ENCODE data around the gene USP36. TPM values are rescaled to one million over a fixed set of nuclear protein-coding genes. Genes with fewer than 3 reads are reported as not detected.

USP36 gene
- total RNA-seq, 5 donors from 2014 or later (not counting 1 experiment from before 2014, with no cell fraction given) = 132 to 487 (median 143) TPM

DNA sequence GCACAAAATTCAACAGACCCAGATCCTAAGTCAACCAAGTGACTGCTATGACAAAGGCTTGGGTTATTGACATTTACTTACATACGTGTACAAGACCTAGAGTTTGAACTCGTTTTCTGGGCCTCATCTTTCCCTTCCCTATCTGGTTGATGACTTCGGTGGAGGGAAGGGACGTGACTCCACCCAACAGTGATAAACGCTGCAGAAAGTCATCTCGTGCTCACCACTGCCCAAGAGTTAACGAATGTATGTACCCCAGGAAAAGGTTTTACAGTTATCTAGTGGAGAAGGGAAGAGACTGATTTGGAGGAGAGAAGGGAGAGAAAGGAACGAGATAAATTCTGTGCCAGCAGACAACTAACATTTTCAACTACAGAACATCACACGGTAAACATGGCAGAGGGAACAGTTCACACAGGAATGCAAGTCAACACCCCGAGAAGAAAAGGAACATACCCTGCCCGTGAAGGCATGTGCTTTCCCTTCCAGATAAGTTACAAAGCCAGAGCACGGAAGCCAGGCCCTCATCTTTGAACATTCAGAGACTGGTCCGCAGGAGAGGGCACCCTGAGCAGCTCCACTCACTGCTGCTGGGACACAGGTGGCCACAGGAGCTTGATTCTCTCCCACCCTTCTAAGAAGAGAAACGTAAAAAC lies 44.6 kb downstream of the USP36 start:
- peaks cover 3 to 71% of the 10 kb centered on the region in 2 experiments for H3K4me1 ChIP-seq (ENCODE audit: control insufficient read depth in 1 of 2, extremely low read depth in 1 of 2, insufficient read depth in 2 of 2, low read length in 2 of 2)
- 94% methylated on average over 9 of the region's 14 CpGs for WGBS (ENCODE audit: insufficient coverage)
- H3K27me3 ChIP-seq (replicated peaks in 1 of 2; ENCODE audit: control insufficient read depth in 2 of 2, extremely low read depth in 1 of 2, insufficient read depth in 2 of 2, low read length in 1 of 2) = no peaks in the 10 kb centered on the region
- peaks cover 39 to 62% of the 10 kb centered on the region in 2 donors for H3K36me3 ChIP-seq (ENCODE audit: control insufficient read depth in 2 of 2, extremely low read depth in 1 of 2, insufficient read depth in 1 of 2, low read length in 1 of 2)
- no peak overlapping the region for H3K27ac ChIP-seq (ENCODE audit: low read length)
- DNase-seq = no peak
- Mint-ChIP-seq H3K27me3 (no peaks in the 10 kb centered on the region), H3K27ac (peak overlapping the region in 1 of 2 donors; percentile 7), H3K4me1 (peaks cover 56 to 74% (median 67%) of the 10 kb centered on the region in 3 donors), H3K4me3 (no peak overlapping the region), H3K9me3 (no peaks in the 10 kb centered on the region), H3K36me3 (peaks cover 67% of the 10 kb centered on the region)
- ChIA-PET POLR2A (interaction anchor here in 1 of 2 donors (0.6 kb wide), 1 partner anchor 9 kb away, joined by 7 read pairs; no protein-coding TSS in a partner anchor), CTCF (interaction anchor here in 1 of 2 donors (0.7 kb wide), 1 partner anchor 54 kb away, joined by 3 read pairs; no protein-coding TSS in a partner anchor)
- H3K4me3 ChIP-seq (ENCODE audit: control insufficient read depth in 1 of 2, extremely low read depth in 1 of 2, low read length in 1 of 2) = no peak overlapping the region
- H3K9me3 ChIP-seq = no peaks in the 10 kb centered on the region
- ATAC-seq (replicated peaks in 1 of 4) = no peak

DNA sequence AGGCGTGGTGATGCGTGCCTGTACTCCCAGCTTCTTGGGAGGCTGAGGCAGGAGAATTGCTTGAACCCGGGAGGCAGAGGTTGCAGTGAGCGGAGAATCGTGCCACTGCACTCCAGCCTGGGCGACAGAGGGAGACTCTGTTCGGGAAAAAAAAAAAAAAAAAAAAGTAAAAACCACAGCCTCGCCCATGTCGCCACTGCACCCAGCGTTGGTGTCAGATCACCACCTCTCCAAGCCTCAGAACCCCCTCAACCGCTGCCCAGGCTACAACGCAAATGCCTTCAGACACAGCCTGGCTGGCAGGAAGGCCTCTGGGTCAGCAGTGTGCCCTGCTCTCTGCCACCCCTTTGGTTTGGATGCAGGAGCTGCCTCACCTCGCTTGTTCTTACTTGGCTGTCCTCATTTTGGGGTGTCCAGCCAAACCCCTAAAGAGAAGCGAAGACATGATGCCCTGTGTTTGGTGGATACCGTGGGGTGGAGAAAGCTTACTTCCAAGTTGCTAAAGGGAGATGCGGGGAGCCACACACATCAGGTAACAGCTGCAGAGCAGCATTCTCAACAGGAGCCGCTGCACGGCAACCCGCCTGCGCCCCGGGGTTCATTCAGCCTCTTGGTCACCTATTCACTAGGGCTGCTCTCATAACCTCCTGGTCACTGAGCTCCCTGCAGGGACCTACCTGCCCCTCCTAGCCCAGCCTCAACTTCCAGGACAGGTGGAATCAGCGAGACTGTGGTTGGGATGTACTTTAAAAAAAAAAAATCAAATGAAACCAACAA lies 45.6 kb downstream of the USP36 start:
- ChIA-PET POLR2A (interaction anchor here in 1 of 2 donors (0.6 to 0.8 kb wide), 2 partner anchors 10 to 25 kb away, joined by 7 to 10 read pairs; no protein-coding TSS in a partner anchor), CTCF (interaction anchor here in 1 of 2 donors (0.7 kb wide), 2 partner anchors 10 to 51 kb away, joined by 4 to 6 read pairs; no protein-coding TSS in a partner anchor)
- H3K4me3 ChIP-seq (ENCODE audit: control insufficient read depth in 1 of 2, extremely low read depth in 1 of 2, low read length in 1 of 2) = no peak overlapping the region
- H3K27me3 Mint-ChIP-seq = no peaks in the 10 kb centered on the region
- H3K27ac Mint-ChIP-seq = peak overlapping the region in 1 of 2 donors; percentile 34
- H3K9me3 Mint-ChIP-seq = no peaks in the 10 kb centered on the region
- H3K4me3 Mint-ChIP-seq = no peak overlapping the region
- peaks cover 4 to 75% of the 10 kb centered on the region in 2 experiments for H3K4me1 ChIP-seq (ENCODE audit: control insufficient read depth in 1 of 2, extremely low read depth in 1 of 2, insufficient read depth in 2 of 2, low read length in 2 of 2)
- H3K27me3 ChIP-seq (replicated peaks in 1 of 2; ENCODE audit: control insufficient read depth in 2 of 2, extremely low read depth in 1 of 2, insufficient read depth in 2 of 2, low read length in 1 of 2) = no peaks in the 10 kb centered on the region
- H3K4me1 Mint-ChIP-seq = peaks cover 56 to 76% (median 70%) of the 10 kb centered on the region in 3 donors
- H3K9me3 ChIP-seq = no peaks in the 10 kb centered on the region
- peaks cover 62% of the 10 kb centered on the region for H3K36me3 Mint-ChIP-seq
- H3K27ac ChIP-seq (ENCODE audit: low read length) = no peak overlapping the region
- H3K36me3 ChIP-seq (ENCODE audit: control insufficient read depth in 2 of 2, extremely low read depth in 1 of 2, insufficient read depth in 1 of 2, low read length in 1 of 2) = peaks cover 36 to 56% of the 10 kb centered on the region in 2 donors
- ATAC-seq (replicated peaks in 1 of 4) (no peak), DNase-seq (no peak)
- WGBS (ENCODE audit: insufficient coverage) = 73% methylated on average over 18 of the region's 22 CpGs

GRCh38 chr17:78794399-78794798 lies 46.2 kb downstream of the USP36 start:
- 97% methylated on average over 16 of the region's 16 CpGs for WGBS (ENCODE audit: insufficient coverage)
- Mint-ChIP-seq H3K4me1 (peaks cover 58 to 78% (median 70%) of the 10 kb centered on the region in 3 donors), H3K9me3 (no peaks in the 10 kb centered on the region), H3K4me3 (no peak overlapping the region), H3K27me3 (no peaks in the 10 kb centered on the region), H3K27ac (peak overlapping the region; percentile 71 to 93), H3K36me3 (peaks cover 57% of the 10 kb centered on the region)
- H3K36me3 ChIP-seq (ENCODE audit: control insufficient read depth in 2 of 2, extremely low read depth in 1 of 2, insufficient read depth in 1 of 2, low read length in 1 of 2) = peaks cover 36 to 53% of the 10 kb centered on the region in 2 donors
- H3K4me1 ChIP-seq (ENCODE audit: control insufficient read depth in 1 of 2, extremely low read depth in 1 of 2, insufficient read depth in 2 of 2, low read length in 2 of 2) = peaks cover 9 to 75% of the 10 kb centered on the region in 2 experiments
- no peak for DNase-seq
- H3K9me3 ChIP-seq = no peaks in the 10 kb centered on the region
- H3K27me3 ChIP-seq (replicated peaks in 1 of 2; ENCODE audit: control insufficient read depth in 2 of 2, extremely low read depth in 1 of 2, insufficient read depth in 2 of 2, low read length in 1 of 2) = no peaks in the 10 kb centered on the region
- H3K27ac ChIP-seq (ENCODE audit: low read length) = no peak overlapping the region
- ChIA-PET CTCF (no interaction called here), POLR2A (interaction anchor here in 1 of 2 donors (0.6 kb wide), 1 partner anchor 9 kb away, joined by 4 read pairs; no protein-coding TSS in a partner anchor)
- H3K4me3 ChIP-seq (ENCODE audit: control insufficient read depth in 1 of 2, extremely low read depth in 1 of 2, low read length in 1 of 2) = no peak overlapping the region
- no peak for ATAC-seq (replicated peaks in 1 of 4)

- POLR2A ChIA-PET = interaction anchor here in 1 of 2 donors (0.6 kb wide), 1 partner anchor 8 kb away, joined by 4 read pairs; no protein-coding TSS in a partner anchor
- CTCF ChIA-PET = no interaction called here
- no peaks in the 10 kb centered on the region for H3K9me3 Mint-ChIP-seq
- no peak overlapping the region for H3K27ac ChIP-seq (ENCODE audit: low read length)
- no peak for ATAC-seq (replicated peaks in 1 of 4)
- no peaks in the 10 kb centered on the region for H3K27me3 Mint-ChIP-seq
- H3K4me3 Mint-ChIP-seq = no peak overlapping the region
- peaks cover 53% of the 10 kb centered on the region for H3K36me3 Mint-ChIP-seq
- H3K27ac Mint-ChIP-seq = peak overlapping the region; percentile 71 to 93
- no peak overlapping the region for H3K4me3 ChIP-seq (ENCODE audit: control insufficient read depth in 1 of 2, extremely low read depth in 1 of 2, low read length in 1 of 2)
- H3K36me3 ChIP-seq (ENCODE audit: control insufficient read depth in 2 of 2, extremely low read depth in 1 of 2, insufficient read depth in 1 of 2, low read length in 1 of 2) = peaks cover 36 to 48% of the 10 kb centered on the region in 2 donors
- H3K27me3 ChIP-seq (replicated peaks in 1 of 2; ENCODE audit: control insufficient read depth in 2 of 2, extremely low read depth in 1 of 2, insufficient read depth in 2 of 2, low read length in 1 of 2) = no peaks in the 10 kb centered on the region
- H3K4me1 Mint-ChIP-seq = peaks cover 58 to 78% (median 70%) of the 10 kb centered on the region in 3 donors
- peaks cover 9 to 75% of the 10 kb centered on the region in 2 experiments for H3K4me1 ChIP-seq (ENCODE audit: control insufficient read depth in 1 of 2, extremely low read depth in 1 of 2, insufficient read depth in 2 of 2, low read length in 2 of 2)
- no peak for DNase-seq
- H3K9me3 ChIP-seq = no peaks in the 10 kb centered on the region
- 82% methylated on average over 6 of the region's 6 CpGs for WGBS (ENCODE audit: insufficient coverage)
Observed at GRCh38 chr17:78793968-78794367, 46.6 kb downstream of the USP36 start.

- peaks cover 9 to 75% of the 10 kb centered on the region in 2 experiments for H3K4me1 ChIP-seq (ENCODE audit: control insufficient read depth in 1 of 2, extremely low read depth in 1 of 2, insufficient read depth in 2 of 2, low read length in 2 of 2)
- DNase-seq (no peak), ATAC-seq (replicated peaks in 1 of 4) (no peak)
- Mint-ChIP-seq H3K9me3 (no peaks in the 10 kb centered on the region), H3K36me3 (peaks cover 47% of the 10 kb centered on the region), H3K27me3 (no peaks in the 10 kb centered on the region), H3K4me3 (no peak overlapping the region), H3K27ac (peak overlapping the region; percentile 71 to 93), H3K4me1 (peaks cover 58 to 78% (median 70%) of the 10 kb centered on the region in 3 donors)
- ChIA-PET POLR2A (interaction anchor here (0.8 to 1.0 kb wide), 2 partner anchors 21 to 26 kb away, joined by 3 read pairs; no protein-coding TSS in a partner anchor), CTCF (no interaction called here)
- no peaks in the 10 kb centered on the region for H3K9me3 ChIP-seq
- H3K27me3 ChIP-seq (replicated peaks in 1 of 2; ENCODE audit: control insufficient read depth in 2 of 2, extremely low read depth in 1 of 2, insufficient read depth in 2 of 2, low read length in 1 of 2) = no peaks in the 10 kb centered on the region
- WGBS (ENCODE audit: insufficient coverage) = 92% methylated on average over 6 of the region's 10 CpGs
- peaks cover 35 to 44% of the 10 kb centered on the region in 2 donors for H3K36me3 ChIP-seq (ENCODE audit: control insufficient read depth in 2 of 2, extremely low read depth in 1 of 2, insufficient read depth in 1 of 2, low read length in 1 of 2)
- no peak overlapping the region for H3K4me3 ChIP-seq (ENCODE audit: control insufficient read depth in 1 of 2, extremely low read depth in 1 of 2, low read length in 1 of 2)
- no peak overlapping the region for H3K27ac ChIP-seq (ENCODE audit: low read length)
Observed at GRCh38 chr17:78793415-78793814, 47.2 kb downstream of the USP36 start.

Measured in T-cell (primary cell).